Endothelial cell of umbilical vein (primary cell): ENCODE data around the gene APOBEC3A.

Experiments used
- CTCF ChIP-seq, 2 donors: IDR thresholded peaks; 1 replicate in 1 of 2; 2 replicates in 1 of 2; pipeline ENCODE4 v1.5.1; 2011; ENCODE audit warnings: low read length in 2 of 2, mild to moderate bottlenecking in 2 of 2, moderate library complexity in 2 of 2, control low read depth in 1 of 2, inconsistent platforms in 1 of 2, low read depth in 1 of 2; ENCODE audit not compliant: insufficient read depth in 1 of 2; ENCODE audit errors: extremely low read depth in 1 of 2
- POLR2AphosphoS5 ChIP-seq: IDR thresholded peaks from 2 replicates; pipeline ENCODE4 v1.6.1; 2012; ENCODE audit warnings: low read depth, mild to moderate bottlenecking, control low read depth, low read length, moderate library complexity; ENCODE audit not compliant: insufficient read depth

GRCh38 chr22:38974170-38974825 lies 16.9 kb downstream of the APOBEC3A start:
- TF ChIP-seq CTCF (IDR thresholded peaks at IDR 0.05; ENCODE audit: extremely low read depth in 1 of 2, insufficient read depth in 1 of 2, low read depth in 1 of 2, low read length in 2 of 2) (no peak), POLR2AphosphoS5 (no peak)
